ENCODE data around the gene DUSP22.
A peak's percentile ranks its signal among the peaks of the same experiment; 100 is the strongest.
"Not testable (repeated sequence)": the region's sequence is repeated elsewhere in the genome, so short reads cannot be mapped to it uniquely, and the experiment has no call there.

The DUSP22 gene, protein sequence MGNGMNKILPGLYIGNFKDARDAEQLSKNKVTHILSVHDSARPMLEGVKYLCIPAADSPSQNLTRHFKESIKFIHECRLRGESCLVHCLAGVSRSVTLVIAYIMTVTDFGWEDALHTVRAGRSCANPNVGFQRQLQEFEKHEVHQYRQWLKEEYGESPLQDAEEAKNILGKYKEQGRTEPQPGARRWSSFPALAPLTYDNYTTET

DNA sequence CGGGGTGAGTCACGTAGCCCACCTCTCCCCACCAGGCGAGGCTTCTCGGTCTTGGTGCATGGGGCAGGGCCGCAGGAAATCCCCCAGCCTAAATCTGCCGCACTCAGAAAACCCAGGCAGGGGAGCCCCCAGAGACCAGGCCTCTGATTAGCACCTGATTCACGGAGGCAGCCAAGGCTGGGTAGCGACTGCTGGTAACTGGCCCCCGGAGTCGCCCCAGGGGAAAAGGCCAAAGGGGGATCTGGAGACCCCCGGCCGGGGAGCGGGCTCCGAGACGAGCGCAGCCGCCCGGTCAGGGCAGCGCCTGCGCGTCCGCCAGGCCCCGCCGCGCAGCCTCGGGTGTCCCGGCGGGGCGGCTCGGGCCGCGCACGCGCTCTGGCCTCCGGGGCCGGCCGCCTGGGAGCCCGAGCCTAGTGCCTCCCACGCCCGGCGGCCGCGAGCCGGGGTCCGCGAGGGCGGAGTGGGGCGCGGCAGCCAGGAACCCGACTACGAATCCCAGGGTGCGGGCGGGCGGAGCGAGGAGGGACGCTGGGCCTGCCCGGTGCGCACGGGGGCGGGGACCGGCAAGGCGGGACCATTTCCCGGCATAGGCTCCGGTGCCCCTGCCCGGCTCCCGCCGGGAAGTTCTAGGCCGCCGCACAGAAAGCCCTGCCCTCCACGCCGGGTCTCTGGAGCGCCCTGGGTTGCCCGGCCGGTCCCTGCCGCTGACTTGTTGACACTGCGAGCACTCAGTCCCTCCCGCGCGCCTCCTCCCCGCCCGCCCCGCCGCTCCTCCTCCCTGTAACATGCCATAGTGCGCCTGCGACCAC is at the start of gene DUSP22:
TSS of gene DUSP22 (plus strand) at position 791 of the 809 bp plus-strand sequence. CDS start 53 bp downstream, outside the sequence.
- DNase-seq (ENCODE audit: low read depth): peak; percentile 83

DNA sequence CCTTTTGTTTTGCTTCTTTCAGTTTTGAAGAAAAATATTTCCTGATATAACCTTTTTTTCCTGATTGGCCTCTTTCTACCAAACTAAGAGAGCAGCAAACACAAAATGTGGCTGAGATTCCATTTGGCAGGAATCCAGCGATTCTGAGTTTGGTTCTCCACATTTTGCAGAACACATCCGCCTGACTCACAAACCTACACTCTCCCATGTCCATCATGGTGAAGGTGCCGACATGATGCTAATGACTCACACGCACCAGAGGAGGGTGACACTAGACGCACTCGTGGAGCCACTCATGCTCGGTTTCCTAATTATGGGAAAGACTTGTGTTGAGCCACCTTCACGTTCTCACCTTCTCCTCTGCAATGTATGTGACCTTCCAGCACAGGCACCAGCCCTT is 45.9 kb upstream of the DUSP22 start:
- no peak for DNase-seq (ENCODE audit: low read depth)

DNA sequence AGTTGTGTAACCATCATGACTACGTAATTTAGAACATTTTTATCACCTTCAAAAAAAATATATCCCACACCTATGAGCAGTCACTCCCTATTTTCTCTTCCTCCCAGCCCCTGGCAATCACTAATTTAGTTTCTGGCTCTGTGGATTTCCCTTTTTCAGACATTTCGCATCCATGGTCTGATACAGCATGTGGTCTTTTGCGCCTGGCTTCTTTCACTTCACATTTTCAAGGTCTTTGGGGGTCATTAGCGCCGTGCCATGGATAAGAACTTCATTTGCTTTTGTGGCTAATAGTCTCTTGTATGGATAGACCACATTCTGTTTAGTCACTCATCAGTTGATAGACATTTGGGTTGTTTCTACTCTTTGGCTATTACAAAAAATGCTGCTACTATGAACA is 44.9 kb upstream of the DUSP22 start:
- no peak for DNase-seq (ENCODE audit: low read depth)

DNA sequence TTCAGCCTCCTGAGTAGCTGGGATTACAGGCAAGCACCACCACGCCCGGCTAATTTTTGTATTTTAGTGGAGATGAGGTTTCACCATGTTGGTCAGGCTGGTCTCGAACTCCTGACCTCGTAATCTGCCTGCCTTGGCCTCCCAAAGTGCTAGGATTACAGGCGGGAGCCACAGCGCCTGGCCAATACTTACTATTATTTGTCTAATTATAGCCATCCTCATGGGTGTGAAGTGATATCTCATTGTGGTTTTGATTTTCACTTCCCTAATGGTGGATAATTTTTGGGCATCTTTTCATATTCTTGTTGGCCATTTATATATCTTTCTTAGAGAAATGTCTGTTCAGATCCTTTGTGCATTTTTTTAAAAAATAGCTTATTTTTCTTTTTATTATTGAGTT is 44.2 kb upstream of the DUSP22 start:
- DNase-seq (ENCODE audit: low read depth): not testable (repeated sequence)

DNA sequence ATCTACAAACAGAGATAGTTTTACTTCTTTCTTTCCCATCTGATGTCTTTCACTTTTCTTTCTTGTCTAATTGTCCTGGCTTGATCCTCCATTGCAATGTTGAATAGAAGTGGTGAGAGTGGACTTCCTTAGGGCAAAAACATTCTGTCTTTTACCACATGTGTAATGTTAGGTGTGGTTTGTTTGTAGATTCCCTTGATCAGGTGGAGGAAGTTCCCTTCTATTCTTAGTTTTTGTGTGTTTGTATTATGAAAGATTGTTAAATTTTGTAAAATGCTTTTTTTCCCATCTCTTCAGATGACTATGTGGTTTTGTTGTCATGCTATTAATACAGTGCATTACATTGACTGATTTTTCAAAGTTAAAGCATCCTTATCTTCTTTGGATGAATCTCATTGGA is 41.6 kb upstream of the DUSP22 start:
- no peak for DNase-seq (ENCODE audit: low read depth)

DNA sequence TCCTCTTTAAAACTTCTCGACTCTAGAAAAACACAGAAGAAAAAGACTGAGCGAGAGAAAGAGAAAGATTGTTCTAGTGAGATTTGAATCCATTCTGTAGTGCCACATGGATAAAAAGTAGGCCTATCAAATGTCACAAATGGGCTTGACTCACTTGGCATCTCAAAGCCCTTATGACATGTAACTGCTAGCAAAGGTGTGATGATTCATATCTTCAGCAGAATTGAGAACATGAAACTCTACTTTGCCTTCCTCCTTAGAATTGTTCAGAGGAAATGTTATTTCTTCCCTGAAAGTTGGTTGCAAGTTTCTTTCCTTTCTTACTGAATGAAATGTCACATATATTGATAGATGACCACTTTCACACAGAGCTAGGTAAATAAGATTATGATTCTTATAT is 40.4 kb upstream of the DUSP22 start:
- no peak for DNase-seq (ENCODE audit: low read depth)

DNA sequence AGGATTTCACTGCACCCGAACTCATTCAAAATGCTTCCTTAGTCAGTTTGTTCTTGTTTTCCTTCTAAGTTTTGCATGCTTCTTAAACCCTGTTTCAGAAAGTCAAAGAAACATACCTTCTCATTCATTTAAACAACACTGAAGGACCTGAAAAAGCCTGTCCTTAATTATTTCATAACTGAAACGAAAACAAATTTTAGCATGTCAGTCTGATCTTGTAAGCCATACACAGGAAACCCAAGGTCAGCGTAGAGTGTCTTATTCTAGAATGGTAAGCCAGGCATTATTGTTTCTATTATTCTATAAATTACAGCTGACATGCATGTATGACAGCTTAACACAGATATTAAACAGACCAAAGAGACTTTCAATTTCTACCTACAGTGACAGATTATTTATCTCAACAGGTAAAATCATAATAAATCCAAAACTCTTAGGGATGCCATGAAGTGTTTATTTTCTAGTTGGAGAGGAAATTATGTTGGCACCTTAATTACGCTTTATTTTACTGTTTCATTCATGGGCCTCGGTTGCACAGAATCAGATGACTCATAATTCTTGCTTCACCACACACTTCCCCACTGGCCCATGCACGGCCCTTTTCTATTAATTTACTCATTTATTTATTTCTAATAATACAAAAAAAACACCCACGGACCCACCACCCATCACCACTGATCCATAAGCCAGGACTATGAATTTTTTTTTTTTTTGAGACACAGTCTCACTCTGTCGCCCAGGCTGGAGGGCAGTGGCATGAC is 39.3 kb upstream of the DUSP22 start:
- no peak for DNase-seq (ENCODE audit: low read depth)

DNA sequence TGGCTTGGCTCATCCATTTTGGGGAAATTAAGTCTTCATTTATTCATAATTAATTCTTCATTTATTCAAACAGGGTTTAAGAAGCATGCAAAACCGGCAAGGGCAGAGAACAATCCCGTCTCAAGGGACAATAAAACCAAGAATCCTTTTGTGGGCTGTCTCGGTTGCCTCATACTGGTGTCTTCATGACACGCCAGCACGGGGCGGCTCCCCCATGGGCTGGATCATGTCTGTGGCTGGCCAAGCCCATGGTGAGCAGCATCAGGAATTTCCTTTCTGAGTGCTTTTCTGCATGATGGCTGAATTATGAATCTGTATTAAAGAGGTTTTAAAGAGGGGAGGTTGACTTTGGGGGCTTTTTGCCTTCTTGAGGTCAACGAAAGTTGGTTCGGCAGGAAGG is 38.3 kb upstream of the DUSP22 start:
- DNase-seq (ENCODE audit: low read depth): no peak

DNA sequence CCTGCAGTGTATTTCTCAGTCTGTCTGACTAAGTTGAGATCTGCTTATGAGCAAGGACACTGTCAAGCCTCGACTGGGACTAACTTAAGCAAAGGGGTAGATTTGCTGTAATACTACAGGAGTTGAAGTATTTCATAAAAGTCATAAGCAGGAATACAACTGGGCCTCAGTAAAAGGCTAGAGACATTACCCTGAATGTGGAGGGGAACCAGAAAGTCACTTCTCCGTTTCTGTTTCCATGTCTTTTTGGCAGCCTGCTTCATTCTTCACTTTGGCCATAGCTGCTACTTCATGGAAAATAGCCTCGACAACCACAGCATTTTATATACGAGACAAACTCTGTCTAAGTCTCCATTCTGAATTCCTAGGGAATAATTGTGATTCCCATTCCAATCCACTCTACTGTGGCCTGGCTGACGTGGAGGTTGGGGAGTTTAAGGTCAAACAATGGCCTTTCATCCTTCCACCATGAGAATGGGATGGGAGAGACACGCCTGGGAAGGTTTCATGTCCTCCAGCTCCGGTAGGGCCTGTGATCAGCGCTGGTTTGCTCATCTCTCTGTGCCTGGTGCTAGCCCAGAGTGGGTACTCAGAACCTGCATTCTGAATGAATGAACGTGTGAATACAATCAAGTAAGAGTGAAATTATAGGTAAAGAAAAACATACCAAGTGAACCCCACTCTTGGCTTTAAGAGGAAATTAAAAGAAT is 37.1 kb upstream of the DUSP22 start:
- DNase-seq (ENCODE audit: low read depth): no peak

DNA sequence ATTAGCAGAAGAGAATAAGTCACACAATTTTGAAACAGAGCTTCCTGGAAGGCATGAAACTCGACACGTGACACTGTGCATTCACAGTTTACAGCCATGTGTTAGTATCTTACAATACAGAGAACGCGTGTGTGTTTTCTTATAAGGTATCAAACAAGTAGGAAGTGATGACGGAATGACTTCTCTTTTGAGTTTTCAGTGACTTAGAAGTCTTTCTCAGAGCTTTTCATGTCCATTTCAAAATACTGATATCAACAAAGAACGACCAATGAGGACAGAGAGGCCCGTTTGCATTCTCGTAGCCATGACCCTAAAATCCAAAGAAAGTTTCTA is 36.6 kb upstream of the DUSP22 start:
- no peak for DNase-seq (ENCODE audit: low read depth)

DNA sequence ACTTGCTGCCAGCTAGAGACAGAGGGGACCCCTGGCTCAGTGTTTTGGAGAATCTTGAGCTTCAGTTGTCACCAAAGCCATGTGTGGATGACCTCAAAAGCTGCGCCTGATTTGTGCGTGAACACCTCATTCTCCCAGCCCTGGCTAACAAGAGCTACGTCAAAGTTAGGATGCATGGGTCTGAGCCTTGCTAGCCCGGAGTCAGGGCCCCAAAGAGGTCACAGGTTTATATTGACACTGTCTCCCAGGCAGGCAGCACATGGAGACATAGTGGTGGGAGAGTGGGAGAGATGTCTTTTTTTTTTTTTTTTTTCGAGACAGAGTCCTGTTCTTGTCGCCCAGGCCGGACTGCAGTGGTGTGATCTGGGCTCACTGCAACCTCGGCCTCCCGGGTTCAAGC is 36.1 kb upstream of the DUSP22 start:
- no peak for DNase-seq (ENCODE audit: low read depth)

DNA sequence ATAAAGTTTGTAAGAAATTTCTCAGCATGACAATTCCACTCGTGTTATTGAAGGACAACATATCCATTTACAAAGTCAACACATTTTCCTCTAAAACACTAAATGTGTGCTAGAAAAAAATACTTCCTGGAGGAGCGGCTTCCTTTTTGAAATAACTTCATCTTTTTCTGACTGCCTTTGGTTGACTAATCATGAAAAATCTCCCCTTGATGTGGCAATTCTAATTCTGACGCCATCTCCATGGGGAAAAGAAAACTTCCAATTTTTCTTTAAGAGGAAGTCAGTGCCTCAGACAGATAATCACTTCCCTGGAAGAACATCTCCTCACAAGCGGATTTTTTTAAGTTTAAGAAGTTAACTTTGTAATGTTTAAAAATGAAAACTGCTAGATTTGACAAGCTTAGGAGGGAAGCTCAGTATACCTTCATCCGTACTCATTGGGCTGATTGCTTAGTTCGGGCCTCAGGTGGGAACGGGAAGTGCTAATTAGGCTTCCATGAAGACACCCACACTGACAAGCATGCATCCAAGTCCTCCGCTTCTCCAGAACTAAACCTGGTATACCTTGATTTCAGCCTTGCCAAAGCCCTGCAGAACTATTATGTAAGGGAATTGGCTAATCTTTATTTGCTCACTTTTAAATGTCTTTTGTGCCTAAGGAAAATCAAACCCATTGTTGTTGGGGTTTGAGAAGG is 35.1 kb upstream of the DUSP22 start:
- no peak for DNase-seq (ENCODE audit: low read depth)

DNA sequence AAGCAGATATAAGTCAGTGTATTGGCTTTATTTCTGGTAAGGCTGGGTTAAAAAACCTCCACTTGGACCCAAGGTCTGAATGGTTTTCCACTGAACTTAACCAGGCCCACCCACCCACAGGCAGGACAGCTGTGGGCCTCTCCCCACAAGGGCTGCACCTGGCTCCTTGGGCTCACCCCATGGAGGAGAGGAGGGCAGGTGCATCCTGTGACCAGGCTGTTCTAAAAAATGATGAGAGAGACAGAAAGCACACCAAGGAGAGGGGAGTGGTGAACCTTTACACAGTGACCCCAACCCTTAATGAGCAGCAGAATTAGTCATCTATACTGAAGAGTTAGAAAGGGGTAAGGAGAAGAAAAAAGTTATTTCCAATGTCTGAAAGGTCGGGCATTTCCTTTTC is 34.5 kb upstream of the DUSP22 start:
- no peak for DNase-seq (ENCODE audit: low read depth)

DNA sequence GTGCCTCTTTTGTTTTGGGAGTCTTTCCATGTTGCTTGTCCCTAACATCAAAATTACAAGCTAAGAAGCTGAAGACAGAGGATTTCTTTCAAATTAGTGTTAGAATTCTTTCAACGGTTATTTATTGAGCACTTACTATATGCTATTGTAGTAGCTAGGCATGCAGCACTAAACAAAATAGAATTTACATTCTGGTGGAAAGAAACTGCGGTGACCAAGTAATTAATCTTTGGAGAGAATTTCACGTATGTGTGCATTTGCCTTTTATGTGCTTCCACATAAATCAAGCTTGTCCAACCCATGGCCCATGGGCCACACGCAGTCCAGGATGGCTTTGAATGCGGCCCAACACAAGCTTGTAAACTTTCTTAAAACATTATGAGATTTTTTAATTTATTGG is 33.0 kb upstream of the DUSP22 start:
- no peak for DNase-seq (ENCODE audit: low read depth)

DNA sequence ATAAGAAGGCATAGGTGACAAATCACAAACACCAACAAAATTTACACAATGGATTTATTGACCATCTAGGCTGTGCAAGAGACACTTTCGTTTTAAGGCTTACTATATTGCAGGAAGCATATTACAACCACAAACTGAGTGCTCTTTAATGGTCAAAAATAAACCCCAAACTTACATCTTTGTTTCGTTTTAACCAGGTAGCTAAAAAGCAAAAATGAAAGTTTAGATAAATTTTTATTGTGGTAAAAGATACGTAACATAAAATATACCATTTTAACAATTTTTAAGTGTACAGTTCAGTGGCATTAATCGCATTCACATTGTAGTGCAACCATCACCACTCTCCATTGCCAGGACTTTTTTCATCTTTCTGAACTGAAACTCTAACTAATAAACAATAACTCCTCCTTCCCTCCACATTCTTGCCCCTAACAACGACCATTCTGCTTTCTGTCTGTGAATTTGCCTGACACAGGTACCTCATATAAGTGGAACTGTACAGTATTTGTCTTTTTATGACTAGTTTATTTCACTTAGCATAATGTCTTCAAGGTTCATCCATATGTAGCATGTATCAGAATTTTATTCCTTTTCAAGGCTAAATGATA is 32.3 kb upstream of the DUSP22 start:
- DNase-seq (ENCODE audit: low read depth): no peak

DNA sequence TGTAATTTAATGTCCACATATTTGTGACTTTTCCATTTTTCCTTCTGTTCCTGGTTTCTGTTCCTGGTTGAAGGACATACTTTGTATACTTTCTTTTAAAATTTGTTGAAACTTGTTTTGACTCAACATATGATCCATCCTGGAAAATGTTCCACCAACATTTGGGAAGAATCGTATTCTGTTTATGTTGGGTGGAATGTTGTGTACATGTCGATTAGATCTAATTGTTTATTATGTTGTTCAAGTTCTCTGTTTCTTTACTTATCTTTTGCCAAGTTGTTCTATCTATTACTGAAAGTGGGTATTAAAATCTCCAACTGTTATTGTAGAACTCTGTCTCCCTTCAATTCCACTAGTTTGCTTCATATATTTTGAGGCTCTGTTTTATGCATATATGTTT is 27.7 kb upstream of the DUSP22 start:
- no peak for DNase-seq (ENCODE audit: low read depth)

DNA sequence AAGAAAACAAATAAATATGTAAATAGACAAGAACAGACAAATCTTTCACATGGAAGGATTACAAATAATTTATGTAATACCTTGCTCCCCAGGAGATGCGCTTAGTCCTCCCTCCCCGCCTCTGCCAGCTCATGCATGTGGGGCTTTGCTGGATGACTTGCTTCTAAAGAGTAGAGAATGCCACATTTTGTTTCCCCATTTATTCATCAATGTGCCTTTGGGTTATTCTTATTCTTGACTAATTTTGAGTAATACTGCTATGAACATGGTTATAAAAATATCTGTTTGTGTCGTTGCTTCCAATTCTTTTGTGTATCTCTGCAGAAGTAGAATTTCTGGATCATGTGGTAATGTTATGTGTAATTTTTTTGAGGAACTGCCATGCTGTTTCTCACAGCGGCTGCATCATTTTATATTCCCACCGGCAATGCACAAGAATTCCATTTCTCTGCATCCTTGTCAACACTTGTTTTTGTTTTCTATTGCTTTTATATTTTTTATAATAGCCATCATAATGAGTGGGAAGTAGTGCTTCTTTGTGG is 23.8 kb upstream of the DUSP22 start:
- DNase-seq (ENCODE audit: low read depth): no peak

DNA sequence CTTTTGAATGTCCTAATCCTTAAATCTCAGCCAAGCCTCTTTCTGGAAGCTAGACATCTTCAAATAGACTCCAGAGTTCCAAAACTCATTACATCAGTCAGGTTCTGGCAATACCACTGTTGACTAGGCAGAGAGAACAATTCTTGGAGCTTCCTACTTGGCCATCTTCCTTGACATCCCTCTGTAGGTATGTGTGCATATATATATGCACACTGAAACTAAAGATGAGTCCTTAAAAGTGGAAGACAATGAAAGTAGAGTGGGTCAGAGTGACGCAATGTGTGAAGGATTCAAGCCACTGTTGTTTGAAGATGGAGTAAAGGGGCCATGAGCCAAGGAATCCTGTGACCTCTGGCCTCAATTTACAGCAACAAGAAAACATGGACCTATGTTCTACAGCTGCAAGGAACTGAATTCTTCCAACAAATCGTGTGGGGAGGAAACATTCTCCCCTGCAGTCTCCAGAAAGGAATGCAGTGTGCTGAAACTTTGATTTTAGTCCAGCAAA is 18.7 kb upstream of the DUSP22 start:
- no peak for DNase-seq (ENCODE audit: low read depth)

DNA sequence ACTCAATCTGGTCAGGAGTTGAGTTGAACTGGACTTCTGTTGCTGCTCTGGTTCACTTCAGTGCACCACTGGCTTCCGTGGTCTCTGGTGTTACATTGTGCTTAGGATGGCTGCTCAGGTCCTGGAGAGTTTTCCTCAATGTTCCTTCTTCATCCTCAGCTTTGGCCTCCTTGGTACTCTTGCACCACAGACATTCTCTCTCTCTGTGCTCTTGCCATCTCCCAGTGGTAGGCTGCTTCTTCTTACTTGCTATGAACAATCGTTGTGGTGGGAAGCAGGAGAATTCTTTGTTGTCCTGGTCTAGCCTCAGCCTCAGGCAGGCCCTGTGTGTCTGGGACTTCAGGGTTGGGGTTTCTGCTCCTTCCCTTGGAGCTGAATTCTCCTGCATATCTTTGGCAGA is 14.5 kb upstream of the DUSP22 start:
- no peak for DNase-seq (ENCODE audit: low read depth)

DNA sequence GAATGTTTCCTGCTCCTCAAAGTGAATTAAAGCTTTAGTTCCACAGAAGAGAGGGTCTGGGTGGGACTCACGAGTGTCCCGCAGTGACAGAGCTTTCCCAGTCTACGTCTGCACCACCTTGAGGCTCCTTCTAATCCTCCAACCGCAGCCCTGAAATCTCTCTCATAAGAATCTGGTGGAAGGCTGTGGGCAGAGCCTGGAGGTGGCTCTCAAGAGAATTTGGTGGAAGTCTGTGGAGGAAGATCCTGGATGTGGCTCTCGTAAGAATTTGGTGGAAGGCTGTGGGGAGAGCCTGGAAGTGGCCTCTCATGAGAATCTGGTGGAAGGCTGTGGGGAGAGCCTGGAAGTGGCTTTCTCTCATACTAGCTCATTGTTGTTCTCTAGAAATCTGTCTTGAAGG is 13.8 kb upstream of the DUSP22 start:
- DNase-seq (ENCODE audit: low read depth): no peak
